ENCODE results near the gene QRICH2.

DNA sequence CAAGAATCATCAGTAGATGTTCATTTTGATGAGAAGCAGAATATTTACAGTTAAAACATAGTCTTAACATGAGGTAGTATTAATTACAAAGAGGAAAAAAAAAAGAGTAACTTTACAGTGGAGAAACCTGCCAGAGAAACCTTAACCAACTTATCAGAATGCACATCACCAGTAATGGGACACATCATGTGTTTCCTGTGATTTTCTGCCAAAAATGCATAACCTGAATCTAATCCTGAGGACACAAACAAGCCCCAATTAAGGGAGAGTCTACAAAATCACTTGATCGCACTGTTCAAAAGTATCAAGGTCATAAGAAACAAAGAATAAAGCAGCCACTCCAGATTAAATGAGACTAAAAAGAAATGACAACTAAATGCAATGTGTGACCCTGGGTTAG, 18.2 kb upstream of the QRICH2 start:
- TF ChIP-seq EP300 (IDR thresholded peaks at IDR 0.05; ENCODE audit: borderline replicate concordance), result no peak
- TF ChIP-seq REST (IDR thresholded peaks at IDR 0.05; ENCODE audit: low read depth), result no peak
- no peak for TF ChIP-seq TEAD4 (IDR thresholded peaks at IDR 0.05)
- TF ChIP-seq YY1 (IDR thresholded peaks at IDR 0.05; ENCODE audit: low read depth), result no peak
- TF ChIP-seq EGR1 (IDR thresholded peaks at IDR 0.05), result no peak
- no peak for TF ChIP-seq FOXM1 (IDR thresholded peaks at IDR 0.05; ENCODE audit: borderline replicate concordance, low read depth)
- TF ChIP-seq RAD21 (IDR thresholded peaks at IDR 0.05; ENCODE audit: low read depth), result no peak
